Memory B cell (primary cell): ENCODE measurements around the gene GALNT16.
A peak's percentile ranks its signal among the peaks of the same experiment; 100 is the strongest.

Experiments used
- ATAC-seq: fragments of 150-1000 bp; cut with Tn5 transposase; 2 replicates; pipeline ENCODE4 v1.10.0; 2021; ENCODE audit warnings: low read depth, mild to moderate bottlenecking, moderate library complexity
- DNase-seq, 2 donors: peaks; one replicate each; pipeline ENCODE4 v3.0.0; 2022; ENCODE audit warnings: low spot score in 2 of 2
- H3K27ac Mint-ChIP-seq: one replicate; pipeline ENCODE4 v1.8.0; 2022; ENCODE audit warnings: mild to moderate bottlenecking, moderate library complexity, mixed read lengths
- H3K27me3 Mint-ChIP-seq: one replicate; pipeline ENCODE4 v1.8.0; 2022; ENCODE audit warnings: mixed read lengths
- H3K36me3 Mint-ChIP-seq: one replicate; pipeline ENCODE4 v1.8.0; 2022; ENCODE audit warnings: mild to moderate bottlenecking, mixed read lengths
- H3K4me1 Mint-ChIP-seq: one replicate; pipeline ENCODE4 v1.8.0; 2022; ENCODE audit warnings: mixed read lengths
- H3K4me3 Mint-ChIP-seq: one replicate; pipeline ENCODE4 v1.8.0; 2022; ENCODE audit warnings: mild to moderate bottlenecking, moderate library complexity, mixed read lengths
- H3K9me3 Mint-ChIP-seq: one replicate; pipeline ENCODE4 v1.8.0; 2022; ENCODE audit warnings: mixed read lengths

Gene GALNT16

DNA sequence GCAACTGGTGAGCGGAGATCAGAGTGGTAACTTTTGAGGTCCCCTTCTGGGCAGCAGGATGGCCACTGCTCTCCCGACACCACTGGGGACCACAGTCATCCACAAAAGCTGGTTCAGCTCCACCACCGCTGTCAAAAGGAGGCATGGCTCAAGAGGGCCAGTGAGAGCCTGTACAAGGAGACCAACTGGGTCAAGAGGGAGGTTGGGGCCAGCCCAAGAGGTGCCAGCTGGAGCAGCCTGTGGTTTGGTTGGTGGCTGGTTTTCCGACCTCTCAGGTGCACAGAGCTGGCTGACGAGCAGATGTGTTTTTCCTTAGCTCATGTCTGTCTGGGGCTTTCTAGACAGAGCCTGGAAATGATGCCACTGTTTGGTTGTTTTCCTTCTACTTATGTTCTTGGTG lies 78.0 kb downstream of the GALNT16 start:
- DNase-seq, result no peak
- H3K36me3 Mint-ChIP-seq, result no peaks in the 10 kb centered on the region
- peaks cover 24% of the 10 kb centered on the region for H3K27me3 Mint-ChIP-seq
- H3K4me1 Mint-ChIP-seq, result peaks cover 7% of the 10 kb centered on the region
- no peaks in the 10 kb centered on the region for H3K9me3 Mint-ChIP-seq
- H3K4me3 Mint-ChIP-seq, result no peak overlapping the region
- no peak overlapping the region for H3K27ac Mint-ChIP-seq
- no peak for ATAC-seq

DNA sequence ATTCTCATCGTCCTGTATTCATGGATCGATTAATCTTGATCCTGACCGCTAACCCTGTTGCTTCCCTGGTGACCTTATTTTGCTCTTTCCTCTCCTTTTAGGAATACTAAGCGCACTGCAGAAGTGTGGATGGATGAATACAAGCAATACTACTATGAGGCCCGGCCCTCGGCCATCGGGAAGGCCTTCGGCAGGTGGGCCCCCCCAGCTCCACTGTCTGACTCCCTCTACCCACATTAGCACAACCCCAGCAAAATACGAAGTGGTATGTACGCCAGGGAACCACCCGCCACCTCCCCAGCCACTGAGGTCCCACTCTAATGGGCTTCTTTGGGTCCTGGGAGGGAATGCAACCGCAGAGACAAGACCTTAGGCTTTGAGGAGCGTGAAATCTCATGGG lies 79.5 kb downstream of the GALNT16 start:
- H3K27me3 Mint-ChIP-seq, result peaks cover 24% of the 10 kb centered on the region
- no peaks in the 10 kb centered on the region for H3K9me3 Mint-ChIP-seq
- no peak overlapping the region for H3K27ac Mint-ChIP-seq
- H3K36me3 Mint-ChIP-seq, result no peaks in the 10 kb centered on the region
- DNase-seq, result no peak
- ATAC-seq, result no peak
- H3K4me1 Mint-ChIP-seq, result peaks cover 7% of the 10 kb centered on the region
- H3K4me3 Mint-ChIP-seq, result no peak overlapping the region

DNA sequence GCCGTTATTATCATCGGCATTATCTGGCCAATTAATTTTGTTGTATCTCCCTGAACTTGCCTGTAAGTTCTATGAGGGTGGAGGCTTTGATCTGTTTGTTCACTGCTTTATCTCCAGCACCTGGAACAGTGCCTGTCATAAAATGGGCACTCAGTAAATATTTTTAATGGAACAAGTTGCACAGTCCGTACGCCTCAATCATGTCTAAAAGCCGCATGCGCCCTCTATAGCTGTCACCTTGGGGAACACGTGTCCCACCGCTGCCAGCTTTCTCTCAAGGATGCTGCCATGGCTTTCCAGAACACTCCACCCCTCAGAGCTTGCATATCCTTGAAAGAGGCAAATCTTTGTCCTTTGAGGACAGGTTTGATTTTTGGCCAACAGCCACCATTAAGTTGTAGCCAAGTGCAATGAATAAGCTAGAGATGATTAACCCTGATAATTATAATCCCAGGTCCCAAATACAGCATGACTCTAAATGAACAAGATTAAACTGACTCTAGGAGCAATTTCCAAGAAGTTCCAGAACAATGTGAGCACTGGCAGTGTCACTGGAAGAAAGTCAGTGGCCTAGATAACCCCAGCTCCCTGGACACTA lies 83.1 kb downstream of the GALNT16 start:
- no peak for ATAC-seq
- H3K36me3 Mint-ChIP-seq, result no peaks in the 10 kb centered on the region
- no peak for DNase-seq
- no peaks in the 10 kb centered on the region for H3K9me3 Mint-ChIP-seq
- H3K27me3 Mint-ChIP-seq, result peaks cover 19% of the 10 kb centered on the region
- H3K27ac Mint-ChIP-seq, result no peak overlapping the region
- H3K4me1 Mint-ChIP-seq, result no peaks in the 10 kb centered on the region
- no peak overlapping the region for H3K4me3 Mint-ChIP-seq

DNA sequence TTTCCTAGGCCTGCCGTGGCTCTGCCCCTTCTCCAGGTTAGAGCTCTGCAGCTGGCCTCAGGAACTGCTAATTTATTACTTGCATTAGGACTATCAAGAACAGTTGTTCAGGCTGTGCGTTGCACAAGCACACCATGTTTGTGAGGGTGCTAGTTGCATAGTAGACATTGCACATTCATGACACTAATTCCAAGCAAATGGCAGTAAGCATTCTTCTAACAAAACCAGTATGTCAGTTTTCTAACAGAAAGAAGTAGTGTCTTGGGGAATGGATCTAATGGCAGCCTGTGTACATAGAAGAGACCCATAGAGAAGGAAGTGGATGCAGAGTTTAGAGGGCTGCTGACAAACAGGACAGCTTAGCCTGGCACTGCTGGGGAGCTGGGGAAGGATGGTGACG lies 84.2 kb downstream of the GALNT16 start:
- Mint-ChIP-seq H3K4me3 (no peak overlapping the region), H3K27me3 (peaks cover 16% of the 10 kb centered on the region), H3K9me3 (no peaks in the 10 kb centered on the region), H3K4me1 (no peaks in the 10 kb centered on the region), H3K36me3 (no peaks in the 10 kb centered on the region), H3K27ac (no peak overlapping the region)
- no peak for ATAC-seq
- DNase-seq, result no peak

DNA sequence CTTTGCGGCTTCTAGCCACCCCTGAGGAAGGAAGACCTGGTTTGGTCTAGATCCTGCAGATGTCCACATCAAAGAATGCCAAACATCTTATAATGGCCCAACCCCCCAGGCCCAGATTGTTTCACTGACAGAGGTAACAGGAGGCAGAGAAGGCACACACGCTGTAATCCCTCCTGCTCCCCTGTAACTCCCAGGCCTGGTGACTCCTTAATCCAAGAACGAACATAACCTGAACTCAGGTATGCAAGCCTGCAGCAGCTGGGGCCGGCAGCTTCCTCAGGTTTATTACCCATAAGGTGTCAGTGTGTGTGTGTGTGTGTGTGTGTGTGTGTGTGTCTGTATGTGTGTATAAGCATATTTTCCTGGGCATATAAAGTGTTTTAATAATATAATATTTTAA lies 85.4 kb downstream of the GALNT16 start:
- Mint-ChIP-seq H3K4me3 (no peak overlapping the region), H3K9me3 (no peaks in the 10 kb centered on the region), H3K4me1 (no peaks in the 10 kb centered on the region), H3K27ac (no peak overlapping the region), H3K36me3 (no peaks in the 10 kb centered on the region), H3K27me3 (peaks cover 12% of the 10 kb centered on the region)
- DNase-seq (no peak), ATAC-seq (no peak)

DNA sequence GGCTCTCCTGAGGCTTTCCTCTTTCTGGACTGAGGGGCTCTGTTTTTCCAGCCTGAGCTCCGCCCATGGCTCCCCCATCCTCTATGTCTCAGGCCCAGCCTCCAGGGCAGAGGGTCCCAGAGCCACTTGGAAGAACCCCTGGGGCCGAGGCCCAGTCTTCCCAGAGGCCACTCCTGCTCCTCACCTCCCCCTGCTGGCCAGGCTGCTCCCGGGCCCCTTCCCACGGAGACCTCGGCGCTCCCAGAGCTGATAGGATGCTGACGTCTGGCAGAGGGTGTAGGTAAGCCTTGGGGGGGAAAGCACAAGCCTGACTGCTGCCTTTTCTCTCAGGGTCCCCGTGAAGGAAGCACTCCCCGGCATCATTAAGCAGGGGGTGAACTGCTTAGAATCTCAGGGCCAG lies 86.8 kb downstream of the GALNT16 start:
- Mint-ChIP-seq H3K9me3 (no peaks in the 10 kb centered on the region), H3K36me3 (no peaks in the 10 kb centered on the region), H3K4me1 (peaks cover 4% of the 10 kb centered on the region), H3K4me3 (no peak overlapping the region), H3K27me3 (peaks cover 8% of the 10 kb centered on the region), H3K27ac (no peak overlapping the region)
- DNase-seq (no peak), ATAC-seq (no peak)

DNA sequence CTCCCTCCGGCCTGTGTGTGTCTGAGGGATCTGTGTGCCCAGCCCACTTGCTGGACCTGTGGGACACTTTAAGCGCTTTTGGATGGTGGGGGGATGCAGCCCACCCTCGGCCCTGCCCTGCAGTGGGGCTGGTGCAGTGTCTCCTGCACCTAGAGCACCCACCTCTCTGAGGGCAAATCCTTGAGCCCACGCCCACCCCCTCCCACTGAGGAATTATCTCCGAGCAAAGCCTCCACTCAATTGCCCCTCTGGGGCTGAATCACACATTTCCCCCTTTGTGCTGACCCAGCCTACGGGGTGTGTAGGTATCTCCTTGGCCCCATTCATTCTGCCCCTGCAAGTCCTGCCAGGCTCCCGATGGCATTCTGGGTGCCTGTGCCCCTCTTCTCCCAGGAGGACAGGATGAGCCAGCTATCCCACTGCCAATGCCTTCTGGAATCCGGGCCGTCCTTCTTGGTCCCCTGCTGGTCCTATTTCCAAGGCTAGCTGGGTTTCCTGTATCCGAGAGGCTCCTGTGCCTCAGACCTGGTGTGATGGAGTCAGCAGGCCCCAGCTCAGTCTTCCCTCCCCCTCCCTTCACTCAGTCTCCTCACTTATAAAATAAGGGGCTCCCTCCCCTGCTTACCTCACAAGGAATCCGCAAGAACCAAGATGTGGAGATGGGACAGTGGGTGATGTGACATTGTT lies 89.3 kb downstream of the GALNT16 start:
- H3K27me3 Mint-ChIP-seq, result peaks cover 5% of the 10 kb centered on the region
- no peak for ATAC-seq
- H3K27ac Mint-ChIP-seq, result no peak overlapping the region
- H3K4me1 Mint-ChIP-seq, result peaks cover 17% of the 10 kb centered on the region
- H3K9me3 Mint-ChIP-seq, result no peaks in the 10 kb centered on the region
- no peak for DNase-seq
- no peaks in the 10 kb centered on the region for H3K36me3 Mint-ChIP-seq
- H3K4me3 Mint-ChIP-seq, result no peak overlapping the region

DNA sequence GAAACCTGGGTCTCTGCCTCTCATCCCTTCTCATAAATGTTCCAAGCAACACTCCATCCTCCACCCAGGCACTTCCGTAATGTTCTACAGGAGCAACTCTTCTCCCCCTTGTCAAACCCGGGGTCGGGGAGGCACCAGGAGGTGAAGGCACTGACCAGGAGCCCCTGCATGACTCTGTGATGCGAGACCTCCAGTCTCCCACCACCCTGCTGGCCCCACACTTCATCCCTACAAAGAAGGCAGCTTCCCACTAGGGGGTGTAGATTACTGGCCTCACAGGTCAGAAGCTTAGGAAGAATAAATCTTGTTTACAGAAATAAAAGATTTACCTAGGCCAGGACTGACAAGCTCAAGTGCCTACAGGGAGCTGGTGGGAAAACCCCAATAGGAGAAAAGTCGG lies 90.9 kb downstream of the GALNT16 start:
- H3K4me3 Mint-ChIP-seq, result no peak overlapping the region
- H3K36me3 Mint-ChIP-seq, result no peaks in the 10 kb centered on the region
- peaks cover 26% of the 10 kb centered on the region for H3K4me1 Mint-ChIP-seq
- H3K27ac Mint-ChIP-seq, result peak overlapping the region; percentile 98
- H3K27me3 Mint-ChIP-seq, result peaks cover 3% of the 10 kb centered on the region
- no peaks in the 10 kb centered on the region for H3K9me3 Mint-ChIP-seq
- no peak for ATAC-seq
- DNase-seq, result no peak

DNA sequence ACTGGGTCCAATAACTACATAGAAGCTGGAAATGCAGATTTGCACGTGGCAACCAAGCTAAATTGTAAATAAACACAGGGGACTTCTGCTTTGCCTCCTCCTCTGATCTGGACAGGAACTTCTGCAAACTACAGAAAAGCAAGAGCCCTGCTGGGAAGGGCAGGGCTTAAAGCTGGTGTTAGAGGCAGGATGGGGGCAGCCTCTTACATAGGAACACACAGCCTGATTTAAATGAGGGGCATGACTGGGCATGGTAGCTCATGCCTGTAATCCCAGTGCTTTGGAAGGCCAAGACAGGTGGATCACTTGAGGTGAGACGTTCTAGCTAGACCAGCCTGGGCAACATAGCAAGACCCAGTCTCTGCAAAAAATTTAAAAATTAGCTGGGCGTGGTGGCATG lies 91.4 kb downstream of the GALNT16 start:
- peak overlapping the region; percentile 98 for H3K27ac Mint-ChIP-seq
- H3K4me1 Mint-ChIP-seq, result peaks cover 26% of the 10 kb centered on the region
- DNase-seq (peak in 1 of 2 donors; percentile 20), ATAC-seq (peak; percentile 54)
- H3K27me3 Mint-ChIP-seq, result peaks cover 3% of the 10 kb centered on the region
- H3K36me3 Mint-ChIP-seq, result no peaks in the 10 kb centered on the region
- H3K9me3 Mint-ChIP-seq, result no peaks in the 10 kb centered on the region
- no peak overlapping the region for H3K4me3 Mint-ChIP-seq

DNA sequence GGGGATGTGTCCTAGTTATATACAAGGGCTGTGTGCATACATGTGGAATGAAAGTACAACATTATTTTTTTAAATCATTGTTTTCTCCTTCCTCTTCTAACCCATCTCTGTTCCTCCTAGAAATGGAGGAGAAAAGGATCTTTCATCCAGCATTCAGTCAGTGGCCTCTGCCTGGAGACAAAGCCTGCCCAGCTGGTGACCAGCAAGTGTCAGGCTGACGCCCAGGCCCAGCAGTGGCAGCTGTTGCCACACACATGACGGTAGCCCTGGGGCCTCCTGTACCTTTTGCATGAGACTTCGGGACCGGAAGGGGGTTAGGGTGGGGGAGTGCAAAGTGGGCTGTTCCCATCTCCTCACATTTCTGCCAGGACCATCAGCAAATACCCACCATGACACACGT lies 92.0 kb downstream of the GALNT16 start:
- Mint-ChIP-seq H3K9me3 (no peaks in the 10 kb centered on the region), H3K4me3 (no peak overlapping the region), H3K4me1 (peaks cover 26% of the 10 kb centered on the region), H3K36me3 (no peaks in the 10 kb centered on the region), H3K27me3 (peaks cover 3% of the 10 kb centered on the region), H3K27ac (peak overlapping the region; percentile 98)
- DNase-seq, result no peak
- no peak for ATAC-seq

DNA sequence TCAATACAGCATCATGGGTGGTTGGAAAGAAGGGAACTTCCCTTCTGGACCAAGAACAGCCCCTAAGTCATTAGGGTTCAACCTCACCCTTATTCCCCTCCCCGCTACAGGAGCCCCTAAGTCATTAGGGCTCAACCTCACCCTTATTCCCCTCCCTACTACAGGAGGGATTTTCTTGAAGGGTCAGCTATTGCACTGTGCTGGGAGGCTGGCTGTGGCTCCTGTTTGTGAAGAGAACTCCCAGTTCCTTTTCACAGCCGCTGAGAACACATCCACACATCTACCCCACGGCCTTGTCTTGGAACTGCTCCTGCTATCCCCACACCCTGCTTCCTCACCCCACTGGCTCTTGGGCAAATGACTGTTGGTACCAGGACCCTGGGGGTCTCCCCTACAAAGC lies 93.2 kb downstream of the GALNT16 start:
- DNase-seq (no peak), ATAC-seq (no peak)
- peak overlapping the region; percentile 98 for H3K27ac Mint-ChIP-seq
- peaks cover 28% of the 10 kb centered on the region for H3K4me1 Mint-ChIP-seq
- H3K36me3 Mint-ChIP-seq, result no peaks in the 10 kb centered on the region
- H3K9me3 Mint-ChIP-seq, result no peaks in the 10 kb centered on the region
- H3K27me3 Mint-ChIP-seq, result no peaks in the 10 kb centered on the region
- no peak overlapping the region for H3K4me3 Mint-ChIP-seq

DNA sequence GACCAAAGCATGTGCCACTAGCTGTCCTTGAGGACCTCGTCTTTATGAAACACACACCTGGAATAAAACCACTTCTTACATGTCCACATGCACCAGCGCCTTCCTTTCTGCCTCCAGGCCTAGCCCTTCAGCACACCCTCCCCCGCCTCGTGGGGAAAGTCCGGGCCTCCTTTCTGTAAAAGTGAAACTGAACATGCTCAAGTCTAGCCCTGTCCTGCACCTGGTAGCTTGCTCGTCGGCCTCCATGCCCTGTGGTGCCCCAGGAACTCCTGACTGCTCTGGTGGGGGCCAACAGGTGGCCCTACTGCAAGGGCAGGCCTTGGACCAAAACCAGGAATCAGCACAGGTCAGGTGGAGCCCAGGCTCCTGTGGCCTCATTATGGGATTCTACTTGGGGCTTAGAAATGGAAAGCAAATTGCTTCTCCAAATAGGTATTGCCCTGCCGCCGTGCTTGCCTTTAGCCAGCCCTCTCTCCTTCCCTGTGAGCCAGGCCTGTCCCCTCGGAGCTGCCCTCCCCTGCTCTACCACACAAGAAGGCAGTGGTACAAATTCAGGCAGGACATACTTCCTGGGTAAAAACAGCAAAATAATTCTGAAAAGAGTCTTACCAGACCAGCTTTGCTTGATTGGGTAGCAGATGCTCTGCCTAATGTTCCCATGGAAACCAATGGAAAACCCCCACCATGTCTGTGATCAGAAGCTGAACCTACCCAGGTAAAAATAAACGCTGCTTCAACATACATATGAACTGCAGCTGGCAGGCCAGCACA lies 94.6 kb downstream of the GALNT16 start:
- peak; percentile 72 to 76 for DNase-seq

DNA sequence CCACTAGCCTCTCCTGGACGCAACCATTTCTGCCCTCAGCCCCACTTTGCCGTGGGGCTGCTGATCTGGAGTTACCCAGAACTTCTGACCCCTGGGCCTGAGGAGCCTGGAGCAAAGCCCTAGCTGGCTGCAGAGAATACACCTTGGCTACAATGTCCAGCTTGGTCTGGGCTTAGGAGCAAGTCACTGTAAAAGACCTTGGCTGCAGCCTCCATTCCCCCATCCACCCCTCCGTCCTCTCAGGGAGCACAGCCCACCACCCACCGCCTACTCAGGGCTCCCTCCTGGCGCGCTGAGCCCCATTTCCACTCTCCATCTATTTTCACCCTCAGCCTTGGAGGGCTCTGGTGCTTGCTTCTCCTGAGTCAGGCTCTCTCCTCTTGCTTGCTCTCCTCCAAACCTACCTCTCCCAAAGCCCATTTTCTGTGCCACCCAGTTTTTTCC lies 95.2 kb downstream of the GALNT16 start:
- ATAC-seq (no peak), DNase-seq (no peak)
- Mint-ChIP-seq H3K9me3 (no peaks in the 10 kb centered on the region), H3K36me3 (no peaks in the 10 kb centered on the region), H3K27ac (peak overlapping the region; percentile 98), H3K4me3 (no peak overlapping the region), H3K4me1 (peaks cover 33% of the 10 kb centered on the region), H3K27me3 (no peaks in the 10 kb centered on the region)

More for the DNA sequence above, 94.6 kb downstream of the GALNT16 start:
- H3K4me3 Mint-ChIP-seq, result peak overlapping the region; percentile 81
- H3K27me3 Mint-ChIP-seq, result no peaks in the 10 kb centered on the region
- peak; percentile 86 for ATAC-seq
- no peaks in the 10 kb centered on the region for H3K9me3 Mint-ChIP-seq
- H3K27ac Mint-ChIP-seq, result peak overlapping the region; percentile 98
- peaks cover 33% of the 10 kb centered on the region for H3K4me1 Mint-ChIP-seq
- no peaks in the 10 kb centered on the region for H3K36me3 Mint-ChIP-seq

DNA sequence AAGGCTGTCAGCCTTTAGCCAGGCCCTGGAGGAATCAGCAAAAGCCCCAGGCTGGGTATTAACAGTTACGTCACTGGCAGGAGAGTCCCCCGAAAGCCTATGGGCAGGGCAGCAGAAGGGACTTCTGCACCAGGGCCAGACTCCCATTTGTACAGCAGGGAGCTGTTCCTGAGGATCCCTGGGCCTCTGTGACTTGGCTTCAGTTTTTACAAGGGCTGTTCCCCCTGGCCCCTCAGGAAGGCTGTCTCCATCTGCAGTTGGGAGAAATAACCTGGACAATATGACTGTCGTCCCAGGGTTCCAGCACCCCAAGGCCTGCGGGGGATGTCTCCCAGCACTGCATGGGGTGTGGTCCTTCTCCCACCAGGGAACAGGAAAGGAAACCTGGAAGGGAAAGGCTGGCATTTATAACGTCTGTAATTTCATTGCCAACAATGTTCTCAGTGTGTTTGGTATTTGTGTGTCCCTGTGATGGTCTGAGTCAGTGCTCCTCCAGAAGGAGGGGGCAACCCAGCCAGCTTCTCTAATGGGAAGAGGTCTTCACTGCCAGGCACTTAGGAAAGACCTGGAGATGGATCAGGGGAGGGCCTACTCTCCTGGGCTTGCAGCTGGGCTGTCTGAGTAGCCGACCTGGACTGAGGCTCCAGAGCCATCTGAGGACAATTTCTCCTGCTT lies 95.8 kb downstream of the GALNT16 start:
- Mint-ChIP-seq H3K4me1 (peaks cover 38% of the 10 kb centered on the region), H3K36me3 (no peaks in the 10 kb centered on the region), H3K9me3 (no peaks in the 10 kb centered on the region), H3K27me3 (no peaks in the 10 kb centered on the region), H3K27ac (peak overlapping the region; percentile 98), H3K4me3 (no peak overlapping the region)
- ATAC-seq, result no peak
- DNase-seq, result no peak
